ENCODE results near the gene ACACA.
A peak's percentile ranks its signal among the peaks of the same experiment; 100 is the strongest.
"Not testable (repeated sequence)": the region's sequence is repeated elsewhere in the genome, so short reads cannot be mapped to it uniquely, and the experiment has no call there.

ACACA gene

DNA sequence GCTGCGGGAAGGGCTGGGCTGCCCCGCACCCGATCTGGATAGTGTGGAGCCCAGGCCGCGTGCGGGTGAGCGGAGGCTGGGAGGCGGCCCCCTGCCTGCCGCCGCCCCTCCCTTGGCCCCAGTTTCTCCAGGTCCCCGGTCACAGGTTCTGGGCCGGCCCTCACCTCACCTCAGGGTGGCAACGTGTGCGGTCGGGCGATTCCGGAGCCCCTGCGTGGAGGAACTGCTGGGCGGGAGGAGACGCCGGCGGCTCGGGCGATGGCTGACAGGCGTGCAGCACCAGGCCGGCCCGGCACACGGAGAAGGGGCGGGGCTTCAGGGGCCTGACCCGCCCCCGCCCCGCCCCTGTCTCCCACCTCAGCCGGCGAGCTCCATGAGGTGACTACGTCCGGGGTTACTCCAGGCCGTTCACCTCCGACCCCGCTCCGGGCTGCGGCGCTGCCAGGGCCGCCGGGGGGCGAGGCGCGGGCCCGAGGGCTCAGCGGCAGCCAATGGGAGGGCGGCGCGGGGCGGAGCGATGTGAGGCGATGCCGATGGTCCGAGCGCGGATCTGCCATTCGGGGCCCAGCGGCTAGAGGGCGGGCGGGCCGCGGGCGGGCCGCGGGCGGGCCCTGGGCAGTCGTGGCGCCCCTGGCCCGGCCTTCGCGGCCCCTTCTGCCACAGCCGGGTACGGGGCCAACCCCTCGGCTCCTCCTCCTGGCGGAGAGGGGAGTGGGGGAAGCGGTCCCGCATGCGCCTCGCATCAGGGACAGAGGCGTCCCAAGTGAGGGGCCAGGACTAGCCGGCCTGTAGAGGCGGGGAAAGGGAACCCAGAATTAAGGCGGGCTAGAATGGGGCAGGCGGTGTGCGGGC is 47.6 kb downstream of the ACACA start:
- Histone ChIP-seq H3K36me3 (ENCODE audit: control insufficient read depth, insufficient read depth, low read length) (peaks cover 1% of the 10 kb centered on the region), H3K27me3 (replicated peaks; ENCODE audit: control insufficient read depth, insufficient read depth, low read length) (no peaks in the 10 kb centered on the region), H3K4me3 (replicated peaks; ENCODE audit: low read depth, low read length) (peak overlapping the region; percentile 78)
- peak; percentile 99 for DNase-seq (ENCODE audit: extremely low read depth, insufficient read length)
- TF ChIP-seq, protein P1, sequence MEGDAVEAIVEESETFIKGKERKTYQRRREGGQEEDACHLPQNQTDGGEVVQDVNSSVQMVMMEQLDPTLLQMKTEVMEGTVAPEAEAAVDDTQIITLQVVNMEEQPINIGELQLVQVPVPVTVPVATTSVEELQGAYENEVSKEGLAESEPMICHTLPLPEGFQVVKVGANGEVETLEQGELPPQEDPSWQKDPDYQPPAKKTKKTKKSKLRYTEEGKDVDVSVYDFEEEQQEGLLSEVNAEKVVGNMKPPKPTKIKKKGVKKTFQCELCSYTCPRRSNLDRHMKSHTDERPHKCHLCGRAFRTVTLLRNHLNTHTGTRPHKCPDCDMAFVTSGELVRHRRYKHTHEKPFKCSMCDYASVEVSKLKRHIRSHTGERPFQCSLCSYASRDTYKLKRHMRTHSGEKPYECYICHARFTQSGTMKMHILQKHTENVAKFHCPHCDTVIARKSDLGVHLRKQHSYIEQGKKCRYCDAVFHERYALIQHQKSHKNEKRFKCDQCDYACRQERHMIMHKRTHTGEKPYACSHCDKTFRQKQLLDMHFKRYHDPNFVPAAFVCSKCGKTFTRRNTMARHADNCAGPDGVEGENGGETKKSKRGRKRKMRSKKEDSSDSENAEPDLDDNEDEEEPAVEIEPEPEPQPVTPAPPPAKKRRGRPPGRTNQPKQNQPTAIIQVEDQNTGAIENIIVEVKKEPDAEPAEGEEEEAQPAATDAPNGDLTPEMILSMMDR (IDR thresholded peaks at IDR 0.05; ENCODE audit: insufficient read depth, low read length, poor library complexity, severe bottlenecking), result no peak

DNA sequence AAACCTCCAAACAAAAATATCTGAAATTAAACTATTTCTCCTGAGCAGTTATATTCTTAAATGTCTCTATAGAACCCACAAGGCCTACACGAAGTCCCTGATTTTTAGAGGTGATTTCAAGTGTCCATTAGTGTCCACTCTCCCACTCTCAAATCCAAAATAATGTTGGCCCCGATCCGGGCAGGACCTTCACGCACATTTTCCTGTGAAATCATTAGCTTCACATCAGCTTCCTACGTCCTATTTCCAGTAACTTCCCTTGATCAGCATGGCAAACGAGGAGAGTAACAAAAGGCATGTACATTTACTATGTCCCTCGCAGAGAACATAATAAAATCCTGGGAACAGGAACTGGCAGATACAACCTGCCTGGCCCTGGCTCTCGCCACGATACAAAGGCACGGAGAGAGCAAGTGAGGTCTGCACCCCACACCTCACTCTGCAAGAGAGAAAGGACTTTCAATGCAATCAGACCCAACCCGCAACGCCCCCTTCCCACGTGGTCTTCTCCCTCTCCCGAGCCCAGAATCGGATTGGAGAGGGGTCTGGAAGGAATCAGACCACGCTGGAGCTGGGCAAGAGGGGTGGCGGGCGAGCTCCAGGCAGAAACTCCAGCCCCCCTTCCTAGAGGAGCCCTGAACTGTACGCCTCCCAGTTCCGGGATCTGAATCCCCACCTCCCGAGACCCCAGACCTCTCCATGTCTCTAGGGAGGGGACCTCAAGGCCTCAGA is 48.4 kb downstream of the ACACA start:
- Histone ChIP-seq H3K36me3 (ENCODE audit: control insufficient read depth, insufficient read depth, low read length) (peaks cover 2% of the 10 kb centered on the region), H3K4me3 (replicated peaks; ENCODE audit: low read depth, low read length) (peak overlapping the region; percentile 78), H3K27me3 (replicated peaks; ENCODE audit: control insufficient read depth, insufficient read depth, low read length) (no peaks in the 10 kb centered on the region)
- TF ChIP-seq, protein P1 (IDR thresholded peaks at IDR 0.05; ENCODE audit: insufficient read depth, low read length, poor library complexity, severe bottlenecking), result no peak
- DNase-seq (ENCODE audit: extremely low read depth, insufficient read length), result no peak

DNA sequence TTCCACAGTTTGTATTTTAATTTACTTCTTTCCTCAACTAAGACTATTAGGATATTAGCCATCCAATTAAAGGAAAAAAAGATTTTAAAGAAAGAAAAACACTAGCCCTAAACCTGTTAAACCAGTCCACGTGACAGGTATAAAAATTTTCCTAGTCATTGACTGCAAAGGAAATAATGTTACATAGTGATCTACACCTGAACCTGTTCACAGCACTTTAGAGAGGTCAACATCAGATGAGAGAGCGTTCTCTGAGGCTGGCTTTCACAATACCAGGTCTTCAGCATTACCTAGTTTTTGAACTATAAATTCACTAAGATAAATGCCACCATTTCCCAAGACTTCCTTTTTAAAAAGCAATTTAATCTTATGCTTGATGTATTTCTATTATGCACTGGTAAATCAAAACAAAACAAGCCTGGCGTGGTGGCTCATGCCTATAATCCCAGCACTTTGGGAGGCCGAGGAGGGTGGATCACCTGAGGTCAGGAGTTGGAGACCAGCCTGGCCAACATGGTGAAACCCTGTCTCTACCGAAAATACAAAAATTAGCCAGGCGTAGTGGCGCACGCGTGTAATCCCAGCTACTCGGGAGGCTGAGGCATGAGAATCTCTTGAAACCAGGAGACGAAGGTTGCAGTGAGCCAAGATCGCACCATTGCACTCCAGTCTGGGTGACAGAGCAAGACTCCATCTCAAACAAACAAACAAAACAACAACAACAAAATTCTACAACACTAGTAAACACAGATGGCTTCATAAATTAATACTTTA is 49.7 kb downstream of the ACACA start:
- H3K36me3 ChIP-seq (ENCODE audit: control insufficient read depth, insufficient read depth, low read length); DNase-seq (ENCODE audit: extremely low read depth, insufficient read length); H3K27me3 ChIP-seq (replicated peaks; ENCODE audit: control insufficient read depth, insufficient read depth, low read length): not testable (repeated sequence)
- H3K4me3 ChIP-seq (replicated peaks; ENCODE audit: low read depth, low read length), result peak overlapping the region; percentile 78

DNA sequence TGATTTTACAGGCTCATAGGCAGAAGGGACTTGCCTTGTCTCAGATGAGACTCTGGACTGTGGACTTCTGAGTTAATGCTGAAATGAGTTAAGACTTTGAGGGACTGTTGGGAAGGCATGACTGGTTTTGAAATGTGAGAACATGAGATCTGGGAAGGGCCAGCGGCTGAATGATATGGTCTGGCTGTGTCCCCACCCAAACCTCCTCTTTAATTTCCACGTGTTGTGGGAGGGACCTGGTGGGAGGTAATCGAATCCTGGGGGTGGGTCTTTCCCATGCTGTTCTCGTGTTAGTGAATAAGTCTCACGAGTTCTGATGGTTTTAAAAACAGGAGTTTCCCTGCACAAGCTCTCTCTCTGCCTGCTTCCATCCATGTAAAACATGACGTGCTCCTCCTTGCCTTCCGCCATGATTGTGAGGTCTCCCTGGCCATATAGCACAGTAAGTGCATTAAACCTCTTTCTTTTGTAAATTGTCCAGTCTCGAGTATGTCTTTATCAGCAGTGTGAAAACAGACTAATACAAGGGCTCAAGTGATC is 59.7 kb downstream of the ACACA start:
- not testable (repeated sequence) for H3K4me3 ChIP-seq (replicated peaks; ENCODE audit: low read depth, low read length); H3K36me3 ChIP-seq (ENCODE audit: control insufficient read depth, insufficient read depth, low read length); DNase-seq (ENCODE audit: extremely low read depth, insufficient read length); H3K27me3 ChIP-seq (replicated peaks; ENCODE audit: control insufficient read depth, insufficient read depth, low read length)

DNA sequence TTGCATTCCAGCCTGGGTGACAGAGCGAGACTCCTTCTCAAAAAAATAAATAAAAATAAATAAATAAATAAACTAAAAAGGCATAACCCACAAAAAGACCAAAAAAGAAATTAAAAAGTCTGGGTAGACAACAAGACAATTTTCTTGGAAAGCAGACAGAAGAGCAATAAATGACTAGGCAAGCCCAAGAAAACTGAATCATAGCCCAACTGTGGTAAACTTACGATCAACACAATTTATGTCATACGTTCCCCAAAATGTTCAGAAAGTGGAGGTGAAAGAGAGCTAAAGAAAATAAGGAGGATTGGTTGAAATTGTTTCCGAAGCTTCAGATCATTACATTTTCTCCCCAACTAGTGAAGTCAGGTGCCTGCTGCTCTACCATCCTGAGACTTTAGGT is 62.1 kb downstream of the ACACA start:
- no peaks in the 10 kb centered on the region; the same call in none of the 2 replicates for H3K36me3 ChIP-seq (ENCODE audit: control insufficient read depth, insufficient read depth, low read length)
- no peaks in the 10 kb centered on the region for H3K27me3 ChIP-seq (replicated peaks; ENCODE audit: control insufficient read depth, insufficient read depth, low read length)
- no peak overlapping the region for H3K4me3 ChIP-seq (replicated peaks; ENCODE audit: low read depth, low read length)
- DNase-seq (ENCODE audit: extremely low read depth, insufficient read length), result no peak
- TF ChIP-seq, protein P1 (IDR thresholded peaks at IDR 0.05; ENCODE audit: insufficient read depth, low read length, poor library complexity, severe bottlenecking), result no peak

DNA sequence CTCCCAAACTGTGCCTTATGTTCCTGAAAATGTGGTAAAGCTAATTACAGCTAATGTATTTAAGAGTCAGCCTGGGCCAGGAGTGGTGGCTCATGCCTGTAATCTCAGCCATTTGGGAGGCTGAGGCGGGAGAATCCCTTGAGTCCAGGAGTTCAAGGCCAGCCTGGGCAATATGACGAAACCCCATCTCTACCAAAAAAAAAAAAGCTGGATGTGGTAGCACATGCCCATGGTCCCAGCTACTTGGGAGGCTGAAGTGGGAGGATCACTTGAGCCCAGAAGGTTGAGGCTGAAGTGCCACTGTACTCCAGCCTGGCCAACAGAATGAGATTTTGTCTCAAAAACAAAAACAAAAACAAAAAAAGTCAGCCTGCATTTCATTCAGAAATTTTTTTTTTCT is 64.0 kb downstream of the ACACA start:
- TF ChIP-seq, protein P1 (IDR thresholded peaks at IDR 0.05; ENCODE audit: insufficient read depth, low read length, poor library complexity, severe bottlenecking), result no peak
- Histone ChIP-seq H3K27me3 (replicated peaks; ENCODE audit: control insufficient read depth, insufficient read depth, low read length) (no peaks in the 10 kb centered on the region), H3K4me3 (replicated peaks; ENCODE audit: low read depth, low read length) (no peak overlapping the region), H3K36me3 (ENCODE audit: control insufficient read depth, insufficient read depth, low read length) (no peaks in the 10 kb centered on the region; the same call in none of the 2 replicates)
- no peak for DNase-seq (ENCODE audit: extremely low read depth, insufficient read length)

All from GM06990 (cell line).